Panc1 (cell line): ENCODE data around the gene CFAP210. TPM values are rescaled to one million over a fixed set of nuclear protein-coding genes. Genes with fewer than 3 reads are reported as not detected.

ENCODE experiments used
- ATAC-seq: fragments of 200-7000 bp; cut with Tn5 transposase; 2 replicates; pipeline ENCODE4 v1.9.1; 2020; ENCODE audit warnings: mild to moderate bottlenecking, moderate library complexity
- BruUV-seq: library from RNA; stranded (reverse); fragments of 400-500 nt; replicated peaks from 2 replicates; lab custom pipeline; 2021; lab: Mats Ljungman, UMichigan
- CTCF ChIA-PET: fragments of 300-600 bp; sonication (Branson Sonifier 250); formaldehyde crosslinking; loops from one replicate; lab custom pipeline; 2022; ENCODE audit warnings: antibody characterized with exemption; lab: Charles Lee
- POLR2A ChIA-PET: fragments of 300-600 bp; sonication (Branson Sonifier 250); formaldehyde crosslinking; loops from one replicate; lab custom pipeline; 2022; ENCODE audit warnings: antibody characterized with exemption; lab: Charles Lee
- DNase-seq: peaks from one replicate; pipeline ENCODE4 v3.0.0-alpha.2; 2010; ENCODE audit warnings: low read depth, low spot score
- H3K27ac ChIP-seq: 2 replicates; pipeline ENCODE4 v1.5.1; 2011; ENCODE audit warnings: mild to moderate bottlenecking, low read length, inconsistent platforms
- H3K27me3 ChIP-seq: fragments of 200-500 bp; sonication (Bioruptor generic); 2 replicates; pipeline ENCODE4 v1.6.0; 2014; ENCODE audit warnings: low read length, inconsistent platforms; ENCODE audit not compliant: control insufficient read depth, insufficient read depth
- H3K36me3 ChIP-seq: fragments of 200-500 bp; sonication (Bioruptor generic); 2 replicates; pipeline ENCODE4 v1.5.1; 2014; ENCODE audit warnings: inconsistent platforms, mild to moderate bottlenecking, low read length, moderate library complexity; ENCODE audit not compliant: control insufficient read depth, insufficient read depth
- H3K4me1 ChIP-seq: 2 replicates; pipeline ENCODE4 v1.5.1; 2011; ENCODE audit warnings: inconsistent platforms, mild to moderate bottlenecking, low read length, moderate library complexity; ENCODE audit not compliant: control insufficient read depth, insufficient read depth
- H3K4me3 ChIP-seq, 2 experiments: 2 replicates each; pipeline ENCODE4 v1.5.1; 2011 to 2012; ENCODE audit warnings: low read depth in 2 of 2, low read length in 2 of 2, mild to moderate bottlenecking in 2 of 2, inconsistent platforms in 1 of 2, moderate library complexity in 1 of 2
- H3K9me3 ChIP-seq: fragments of 200-500 bp; sonication (Bioruptor generic); 2 replicates; pipeline ENCODE4 v1.5.1; 2014; ENCODE audit warnings: low read depth, mild to moderate bottlenecking, inconsistent platforms, low read length, moderate library complexity; ENCODE audit not compliant: control insufficient read depth, insufficient read depth
- POLR2AphosphoS5 ChIP-seq: IDR thresholded peaks from 2 replicates; pipeline ENCODE4 v1.6.1; 2012; ENCODE audit warnings: mild to moderate bottlenecking, low read depth, low read length, moderate library complexity
- SIN3A ChIP-seq: IDR thresholded peaks from 2 replicates; pipeline ENCODE4 v1.6.1; 2012; ENCODE audit warnings: low read depth, mild to moderate bottlenecking, low read length, moderate library complexity, borderline replicate concordance; ENCODE audit not compliant: insufficient read depth
- TCF7L2 ChIP-seq: IDR thresholded peaks from 2 replicates; pipeline ENCODE4 v1.6.1; 2011; ENCODE audit warnings: mild to moderate bottlenecking, low read depth, low read length, inconsistent platforms
- in situ Hi-C: cut with HindIII; loops from 2 replicates; pipeline ENCODE4 v1.10.0; 2016; ENCODE audit warnings: low sequenced_read_pairs, low pct_unique_long_range_greater_than_20kb
- intact Hi-C: fragments of 100-400 bp; cut with micrococcal nuclease; formaldehyde crosslinking; loops from one replicate; pipeline ENCODE4 v1.10.0; 2022; ENCODE audit not compliant: unreplicated experiment
- total RNA-seq: library from RNA; stranded (reverse); gene quantifications from one replicate; pipeline ENCODE4 v1.2.1, GENCODE V29; 2021; ENCODE audit not compliant: unreplicated experiment
- TF ChIP-seq, protein P1 (sequence below): fragments of 450-650 bp; IDR thresholded peaks from 2 replicates; pipeline ENCODE4 v1.5.1; 2017; ENCODE audit warnings: mild to moderate bottlenecking
- TF ChIP-seq, protein P2 (sequence below), 2 experiments: IDR thresholded peaks; 2 replicates each; pipeline ENCODE4 v1.6.1; 2011 to 2012; ENCODE audit warnings: low read depth in 2 of 2, control low read depth in 1 of 2, low read length in 1 of 2, mild to moderate bottlenecking in 1 of 2, moderate library complexity in 1 of 2; ENCODE audit not compliant: insufficient read depth in 1 of 2

CFAP210 gene
- total RNA-seq, 1 experiment from 2014 or later: 0.23 TPM

DNA sequence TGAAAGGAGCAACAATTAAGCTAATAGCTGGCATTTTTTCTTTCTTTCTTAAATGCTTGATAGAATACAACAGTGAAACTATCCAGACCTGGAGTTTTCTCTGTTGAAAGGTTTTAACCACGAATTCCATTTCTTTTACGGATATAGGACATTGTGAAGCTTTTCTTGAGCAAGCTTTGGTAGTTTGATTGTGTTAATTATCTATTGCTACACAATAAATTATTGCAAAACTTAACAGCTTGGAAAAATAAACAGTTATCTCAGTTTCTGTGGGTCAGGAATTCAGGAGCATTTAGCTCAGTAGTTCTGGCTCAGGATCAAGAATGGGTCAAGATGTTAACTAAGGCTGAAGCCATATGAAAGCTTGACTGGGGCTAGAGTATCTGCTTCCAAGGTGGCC lies 11.7 kb upstream of the CFAP210 start:
- DNase-seq (no peak), ATAC-seq (no peak)
- no peaks in the 10 kb centered on the region for H3K4me1 ChIP-seq
- ChIA-PET CTCF (no interaction called here), POLR2A (no interaction called here)
- intact Hi-C loops (no loop called here), in situ Hi-C loops (no loop called here)
- H3K27me3 ChIP-seq: no peaks in the 10 kb centered on the region
- no peaks in the 10 kb centered on the region for H3K9me3 ChIP-seq
- no peak overlapping the region for H3K27ac ChIP-seq
- no peaks in the 10 kb centered on the region; the same call in 1 of the 2 replicates for H3K36me3 ChIP-seq
- no peak overlapping the region for H3K4me3 ChIP-seq
- TF ChIP-seq, protein P1, sequence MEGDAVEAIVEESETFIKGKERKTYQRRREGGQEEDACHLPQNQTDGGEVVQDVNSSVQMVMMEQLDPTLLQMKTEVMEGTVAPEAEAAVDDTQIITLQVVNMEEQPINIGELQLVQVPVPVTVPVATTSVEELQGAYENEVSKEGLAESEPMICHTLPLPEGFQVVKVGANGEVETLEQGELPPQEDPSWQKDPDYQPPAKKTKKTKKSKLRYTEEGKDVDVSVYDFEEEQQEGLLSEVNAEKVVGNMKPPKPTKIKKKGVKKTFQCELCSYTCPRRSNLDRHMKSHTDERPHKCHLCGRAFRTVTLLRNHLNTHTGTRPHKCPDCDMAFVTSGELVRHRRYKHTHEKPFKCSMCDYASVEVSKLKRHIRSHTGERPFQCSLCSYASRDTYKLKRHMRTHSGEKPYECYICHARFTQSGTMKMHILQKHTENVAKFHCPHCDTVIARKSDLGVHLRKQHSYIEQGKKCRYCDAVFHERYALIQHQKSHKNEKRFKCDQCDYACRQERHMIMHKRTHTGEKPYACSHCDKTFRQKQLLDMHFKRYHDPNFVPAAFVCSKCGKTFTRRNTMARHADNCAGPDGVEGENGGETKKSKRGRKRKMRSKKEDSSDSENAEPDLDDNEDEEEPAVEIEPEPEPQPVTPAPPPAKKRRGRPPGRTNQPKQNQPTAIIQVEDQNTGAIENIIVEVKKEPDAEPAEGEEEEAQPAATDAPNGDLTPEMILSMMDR: no peak
- TF ChIP-seq TCF7L2 (no peak), POLR2AphosphoS5 (no peak), SIN3A (no peak)
- TF ChIP-seq, protein P2, sequence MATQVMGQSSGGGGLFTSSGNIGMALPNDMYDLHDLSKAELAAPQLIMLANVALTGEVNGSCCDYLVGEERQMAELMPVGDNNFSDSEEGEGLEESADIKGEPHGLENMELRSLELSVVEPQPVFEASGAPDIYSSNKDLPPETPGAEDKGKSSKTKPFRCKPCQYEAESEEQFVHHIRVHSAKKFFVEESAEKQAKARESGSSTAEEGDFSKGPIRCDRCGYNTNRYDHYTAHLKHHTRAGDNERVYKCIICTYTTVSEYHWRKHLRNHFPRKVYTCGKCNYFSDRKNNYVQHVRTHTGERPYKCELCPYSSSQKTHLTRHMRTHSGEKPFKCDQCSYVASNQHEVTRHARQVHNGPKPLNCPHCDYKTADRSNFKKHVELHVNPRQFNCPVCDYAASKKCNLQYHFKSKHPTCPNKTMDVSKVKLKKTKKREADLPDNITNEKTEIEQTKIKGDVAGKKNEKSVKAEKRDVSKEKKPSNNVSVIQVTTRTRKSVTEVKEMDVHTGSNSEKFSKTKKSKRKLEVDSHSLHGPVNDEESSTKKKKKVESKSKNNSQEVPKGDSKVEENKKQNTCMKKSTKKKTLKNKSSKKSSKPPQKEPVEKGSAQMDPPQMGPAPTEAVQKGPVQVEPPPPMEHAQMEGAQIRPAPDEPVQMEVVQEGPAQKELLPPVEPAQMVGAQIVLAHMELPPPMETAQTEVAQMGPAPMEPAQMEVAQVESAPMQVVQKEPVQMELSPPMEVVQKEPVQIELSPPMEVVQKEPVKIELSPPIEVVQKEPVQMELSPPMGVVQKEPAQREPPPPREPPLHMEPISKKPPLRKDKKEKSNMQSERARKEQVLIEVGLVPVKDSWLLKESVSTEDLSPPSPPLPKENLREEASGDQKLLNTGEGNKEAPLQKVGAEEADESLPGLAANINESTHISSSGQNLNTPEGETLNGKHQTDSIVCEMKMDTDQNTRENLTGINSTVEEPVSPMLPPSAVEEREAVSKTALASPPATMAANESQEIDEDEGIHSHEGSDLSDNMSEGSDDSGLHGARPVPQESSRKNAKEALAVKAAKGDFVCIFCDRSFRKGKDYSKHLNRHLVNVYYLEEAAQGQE (IDR thresholded peaks at IDR 0.05; ENCODE audit: insufficient read depth in 1 of 2, low read depth in 2 of 2, low read length in 1 of 2): no peak
- BruUV-seq: no TSS peak

DNA sequence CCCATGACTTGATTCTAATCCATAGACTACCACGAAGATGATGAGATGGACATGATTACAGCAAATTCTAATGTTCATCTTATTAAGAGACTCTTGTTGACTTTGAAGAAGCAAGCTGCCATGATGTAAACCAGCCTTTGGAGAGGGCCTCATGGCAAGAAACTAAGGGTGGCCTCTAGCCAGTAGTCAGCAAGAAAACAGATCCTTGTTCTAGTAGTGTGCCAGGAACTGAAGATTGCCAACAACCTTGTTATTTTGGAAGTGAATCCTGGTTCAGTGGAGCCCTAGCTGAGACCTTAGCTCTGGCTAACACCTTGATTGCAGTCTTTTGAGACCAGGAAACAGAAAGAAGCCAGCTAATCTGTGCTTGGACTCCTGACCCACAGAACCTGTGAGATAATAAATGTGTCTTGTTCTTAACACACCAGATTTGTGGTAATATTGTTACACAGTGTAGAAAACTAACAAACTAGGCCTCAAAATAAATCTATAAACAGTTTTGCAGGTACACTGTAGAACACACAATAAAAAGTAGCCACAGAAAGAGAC lies 10.0 kb upstream of the CFAP210 start:
- no peaks in the 10 kb centered on the region for H3K9me3 ChIP-seq
- ChIA-PET CTCF (interaction anchor here (0.6 kb wide), 1 partner anchor 1115 kb away, joined by 3 read pairs; no protein-coding TSS in a partner anchor), POLR2A (interaction anchor here (0.5 kb wide), 1 partner anchor 17 kb away, joined by 11 read pairs; no protein-coding TSS in a partner anchor)
- DNase-seq: no peak
- no peak overlapping the region for H3K4me3 ChIP-seq
- BruUV-seq: no TSS peak
- H3K4me1 ChIP-seq: no peaks in the 10 kb centered on the region
- peaks cover 2% of the 10 kb centered on the region; the same call in 1 of the 2 replicates for H3K36me3 ChIP-seq
- TF ChIP-seq POLR2AphosphoS5 (no peak), SIN3A (no peak), TCF7L2 (no peak)
- TF ChIP-seq, protein P2 (IDR thresholded peaks at IDR 0.05; ENCODE audit: insufficient read depth in 1 of 2, low read depth in 2 of 2, low read length in 1 of 2): no peak
- TF ChIP-seq, protein P1: no peak
- ATAC-seq: no peak
- in situ Hi-C loops (no loop called here), intact Hi-C loops (no loop called here)
- no peak overlapping the region for H3K27ac ChIP-seq
- no peaks in the 10 kb centered on the region for H3K27me3 ChIP-seq
